ENCODE data around the gene GLI3. TPM values are rescaled to one million over a fixed set of nuclear protein-coding genes. Genes with fewer than 3 reads are reported as not detected.

GLI3 gene
- total and polyA plus RNA-seq, 12 donors, result 1.1 to 18.0 (median 4.6) TPM

DNA sequence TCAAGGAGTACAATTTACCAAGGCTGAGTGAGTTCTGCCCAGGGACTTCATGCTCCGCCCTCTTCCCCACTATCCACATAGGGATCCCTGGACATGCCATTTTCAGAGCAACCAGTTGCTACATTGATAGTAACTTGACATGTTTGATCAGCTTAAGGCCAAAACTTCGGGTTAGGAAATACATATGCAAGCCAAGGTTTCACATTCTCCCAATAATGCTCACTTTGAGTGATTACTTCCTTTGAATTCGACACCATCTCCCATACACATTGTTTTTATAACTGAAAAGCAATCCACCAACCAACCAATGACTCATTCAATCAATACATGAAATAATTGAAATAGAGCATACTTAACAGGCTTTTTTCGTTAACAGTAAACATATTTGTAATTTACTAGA lies 137.9 kb downstream of the GLI3 start:
- WGBS, 4 donors, result 74 to 89% (median 83%) methylated on average over 4 of the region's 4 CpGs
- Histone ChIP-seq H3K4me1 (replicated peaks in 1 of 2) (peaks cover 0 to 13% of the 10 kb centered on the region in 2 donors), H3K9me3 (replicated peaks in 1 of 3) (no peaks in the 10 kb centered on the region), H3K27me3 (no peaks in the 10 kb centered on the region), H3K27ac (no peak overlapping the region), H3K4me3 (no peak overlapping the region), H3K36me3 (replicated peaks in 1 of 2) (no peaks in the 10 kb centered on the region)
- intact Hi-C loops (cut with DNase I), result no loop called here
- TF ChIP-seq POLR2A (IDR thresholded peaks at IDR 0.05) (no peak), CTCF (IDR thresholded peaks at IDR 0.05) (no peak)
- DNase-seq, result no peak

- Histone ChIP-seq H3K36me3 (replicated peaks in 1 of 2) (no peaks in the 10 kb centered on the region), H3K9me3 (replicated peaks in 1 of 3) (no peaks in the 10 kb centered on the region), H3K27me3 (no peaks in the 10 kb centered on the region), H3K27ac (no peak overlapping the region), H3K4me1 (replicated peaks in 1 of 2) (peaks cover 0 to 13% of the 10 kb centered on the region in 2 donors), H3K4me3 (no peak overlapping the region)
- DNase-seq, result peak in 1 of 7 donors; percentile 24
- TF ChIP-seq POLR2A (IDR thresholded peaks at IDR 0.05) (no peak), CTCF (IDR thresholded peaks at IDR 0.05) (no peak)
- intact Hi-C loops (cut with DNase I), result no loop called here
- WGBS, 4 donors, result 63 to 87% (median 74%) methylated on average over 5 of the region's 5 CpGs
These were observed 139.3 kb downstream of the GLI3 start for GRCh38 chr7:42097752-42098151.

- WGBS, 4 donors, result 76 to 85% (median 80%) methylated on average over 9 to 11 of the region's 11 CpGs
- H3K9me3 ChIP-seq (replicated peaks in 1 of 3), result no peaks in the 10 kb centered on the region
- no peaks in the 10 kb centered on the region for H3K36me3 ChIP-seq (replicated peaks in 1 of 2)
- intact Hi-C loops (cut with DNase I), result no loop called here
- TF ChIP-seq POLR2A (IDR thresholded peaks at IDR 0.05), result no peak
- no peak for TF ChIP-seq CTCF (IDR thresholded peaks at IDR 0.05)
- peaks cover 0 to 13% of the 10 kb centered on the region in 2 donors for H3K4me1 ChIP-seq (replicated peaks in 1 of 2)
- peak overlapping the region in 1 of 5 donors; percentile 25 for H3K27ac ChIP-seq
- DNase-seq, result peak in 5 of 7 donors; percentile 23 to 57 (median 30)
- no peaks in the 10 kb centered on the region for H3K27me3 ChIP-seq
- H3K4me3 ChIP-seq, result no peak overlapping the region
These were observed 140.1 kb downstream of the GLI3 start for GRCh38 chr7:42096681-42097561.

DNA sequence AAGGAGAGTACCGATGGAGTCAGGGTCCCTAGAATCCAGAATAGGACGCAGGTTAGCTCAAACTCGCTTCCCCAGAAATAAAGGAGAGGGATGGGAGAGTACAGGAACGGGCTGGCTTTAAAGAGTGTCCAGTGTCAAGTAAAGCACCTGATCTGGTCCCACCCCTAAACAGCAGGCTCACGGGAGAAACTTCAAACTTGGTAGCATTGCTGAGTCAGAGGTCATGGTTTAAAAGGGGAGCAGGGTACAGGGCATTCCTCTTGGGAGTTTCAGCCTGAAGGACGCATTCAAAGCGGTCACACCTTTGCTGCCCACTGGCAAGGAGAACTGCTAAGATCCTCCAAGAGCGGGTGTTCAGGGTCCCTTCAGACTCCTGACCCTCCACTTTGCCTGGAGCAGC lies 140.7 kb downstream of the GLI3 start:
- Histone ChIP-seq H3K36me3 (replicated peaks in 1 of 2) (no peaks in the 10 kb centered on the region), H3K4me1 (replicated peaks in 1 of 2) (peaks cover 0 to 13% of the 10 kb centered on the region in 2 donors), H3K9me3 (replicated peaks in 1 of 3) (no peaks in the 10 kb centered on the region), H3K27ac (peak overlapping the region in 1 of 5 donors; percentile 25), H3K4me3 (no peak overlapping the region), H3K27me3 (no peaks in the 10 kb centered on the region)
- no peak for TF ChIP-seq POLR2A (IDR thresholded peaks at IDR 0.05)
- TF ChIP-seq CTCF (IDR thresholded peaks at IDR 0.05), result no peak
- WGBS, 4 donors, result 73 to 90% (median 86%) methylated on average over 8 of the region's 8 CpGs
- no peak for DNase-seq
- intact Hi-C loops (cut with DNase I), result no loop called here

Measured in adrenal gland (tissue), 12 donors.